Measurements from ENCODE around the gene SGK2. TPM values are rescaled to one million over a fixed set of nuclear protein-coding genes. Genes with fewer than 3 reads are reported as not detected.
"Not testable (repeated sequence)": the region's sequence is repeated elsewhere in the genome, so short reads cannot be mapped to it uniquely, and the experiment has no call there.

The SGK2 gene
- total RNA-seq, 1 donor from 2014 or later, result 0.85 TPM

DNA sequence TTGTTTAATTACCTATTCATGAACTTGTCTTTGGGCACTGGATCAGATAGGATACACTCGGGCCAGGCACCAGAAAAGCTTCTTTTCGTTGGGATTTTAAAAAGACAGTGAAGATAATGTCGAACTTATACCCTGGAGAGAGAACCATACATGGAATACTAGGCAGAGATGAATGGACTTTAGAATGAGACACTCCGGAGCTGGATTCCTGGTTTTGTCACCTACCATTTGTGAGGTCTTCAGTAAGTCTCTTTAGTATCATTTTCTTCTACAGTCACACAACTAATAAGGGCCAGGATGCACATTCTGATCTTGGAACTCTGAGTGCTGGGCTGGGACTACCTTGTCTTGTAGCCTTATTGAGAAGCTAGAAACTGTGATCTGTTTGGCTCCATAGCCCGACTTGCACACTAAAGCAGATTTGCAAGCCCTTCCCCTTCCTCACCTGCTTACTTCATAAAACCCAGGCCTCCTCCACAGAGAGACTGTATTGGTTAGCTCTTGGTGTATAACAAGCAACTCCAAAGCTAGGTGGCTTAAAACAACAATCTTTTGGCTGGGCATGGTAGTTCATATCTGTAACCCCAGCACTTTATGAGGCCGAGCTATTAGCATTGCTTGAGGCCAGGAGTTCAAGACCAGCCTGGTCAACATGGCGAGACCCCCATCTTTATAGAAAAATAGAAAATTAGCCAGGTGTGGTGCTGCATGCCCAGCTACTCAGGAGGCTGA is 24.5 kb downstream of the SGK2 start:
- H3K27ac Mint-ChIP-seq (ENCODE audit: unreplicated experiment), result no peak overlapping the region
- H3K4me1 Mint-ChIP-seq (ENCODE audit: unreplicated experiment), result no peaks in the 10 kb centered on the region
- no peak overlapping the region for H3K4me3 Mint-ChIP-seq (ENCODE audit: unreplicated experiment)
- no peak for DNase-seq (ENCODE audit: low spot score)
- no peaks in the 10 kb centered on the region for H3K36me3 Mint-ChIP-seq (ENCODE audit: low read depth, unreplicated experiment)
- no peaks in the 10 kb centered on the region for H3K9me3 Mint-ChIP-seq (ENCODE audit: unreplicated experiment)
- TF ChIP-seq CTCF (IDR thresholded peaks at IDR 0.05; ENCODE audit: unreplicated experiment), result no peak
- no peaks in the 10 kb centered on the region for H3K27me3 Mint-ChIP-seq (ENCODE audit: unreplicated experiment)

DNA sequence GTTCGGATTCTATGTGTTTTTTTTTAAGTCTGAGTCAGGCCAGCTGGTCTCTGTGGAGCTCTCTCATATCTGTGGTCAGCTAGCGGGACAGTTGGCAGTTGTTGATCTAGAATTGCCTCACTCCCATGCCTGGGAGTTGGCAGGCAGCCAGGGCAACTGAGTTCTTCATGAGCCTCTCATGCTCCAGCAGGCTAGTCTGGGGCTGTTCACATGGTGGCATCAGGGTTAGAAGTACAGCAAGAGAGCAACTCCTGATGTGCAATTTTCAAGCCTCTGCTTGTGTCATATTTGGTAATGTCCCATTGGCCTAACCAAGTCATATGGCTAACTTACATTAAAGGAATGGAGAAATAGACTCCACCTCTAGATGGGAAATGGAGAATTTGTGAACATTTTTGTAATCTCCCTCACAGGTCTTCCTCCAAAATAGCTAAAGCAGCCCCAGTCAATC is 25.2 kb downstream of the SGK2 start:
- DNase-seq (ENCODE audit: low spot score), result no peak

DNA sequence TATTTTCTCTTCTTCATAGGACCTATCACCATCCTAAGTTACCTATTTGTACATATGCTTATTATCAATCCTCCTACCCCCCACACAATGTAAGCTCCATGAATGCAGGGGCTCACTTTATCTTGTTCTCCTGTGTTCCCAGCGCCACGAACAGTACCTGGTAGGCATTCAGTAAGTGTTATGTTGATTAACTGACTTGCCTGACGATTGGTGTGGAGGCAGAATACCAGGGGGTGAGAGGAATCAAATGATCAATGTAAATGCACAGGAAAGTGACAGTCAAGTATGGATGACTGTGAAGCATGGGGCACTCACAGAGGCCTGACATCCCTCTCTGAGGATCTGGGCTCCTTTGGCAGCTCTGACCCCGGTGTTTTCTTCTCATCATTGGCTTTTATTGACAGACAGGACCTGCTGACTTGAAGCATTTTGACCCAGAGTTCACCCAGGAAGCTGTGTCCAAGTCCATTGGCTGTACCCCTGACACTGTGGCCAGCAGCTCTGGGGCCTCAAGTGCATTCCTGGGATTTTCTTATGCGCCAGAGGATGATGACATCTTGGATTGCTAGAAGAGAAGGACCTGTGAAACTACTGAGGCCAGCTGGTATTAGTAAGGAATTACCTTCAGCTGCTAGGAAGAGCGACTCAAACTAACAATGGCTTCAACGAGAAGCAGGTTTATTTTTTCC is 25.8 kb downstream of the SGK2 start:
- Mint-ChIP-seq H3K27me3 (ENCODE audit: unreplicated experiment) (no peaks in the 10 kb centered on the region), H3K4me1 (ENCODE audit: unreplicated experiment) (no peaks in the 10 kb centered on the region)

More for the DNA sequence above, 25.2 kb downstream of the SGK2 start:
- Mint-ChIP-seq H3K27me3 (ENCODE audit: unreplicated experiment) (no peaks in the 10 kb centered on the region), H3K9me3 (ENCODE audit: unreplicated experiment) (no peaks in the 10 kb centered on the region), H3K36me3 (ENCODE audit: low read depth, unreplicated experiment) (no peaks in the 10 kb centered on the region), H3K27ac (ENCODE audit: unreplicated experiment) (no peak overlapping the region), H3K4me1 (ENCODE audit: unreplicated experiment) (no peaks in the 10 kb centered on the region), H3K4me3 (ENCODE audit: unreplicated experiment) (no peak overlapping the region)
- TF ChIP-seq CTCF (IDR thresholded peaks at IDR 0.05; ENCODE audit: unreplicated experiment), result no peak

GRCh38 chr20:43586641-43587040 is 27.8 kb downstream of the SGK2 start:
- no peaks in the 10 kb centered on the region for H3K9me3 Mint-ChIP-seq (ENCODE audit: unreplicated experiment)
- no peak overlapping the region for H3K27ac Mint-ChIP-seq (ENCODE audit: unreplicated experiment)
- no peaks in the 10 kb centered on the region for H3K27me3 Mint-ChIP-seq (ENCODE audit: unreplicated experiment)
- no peak for TF ChIP-seq CTCF (IDR thresholded peaks at IDR 0.05; ENCODE audit: unreplicated experiment)
- H3K36me3 Mint-ChIP-seq (ENCODE audit: low read depth, unreplicated experiment), result no peaks in the 10 kb centered on the region
- no peak for DNase-seq (ENCODE audit: low spot score)
- H3K4me1 Mint-ChIP-seq (ENCODE audit: unreplicated experiment), result peaks cover 9% of the 10 kb centered on the region
- H3K4me3 Mint-ChIP-seq (ENCODE audit: unreplicated experiment), result no peak overlapping the region

More for the DNA sequence above, 25.8 kb downstream of the SGK2 start:
- H3K9me3 Mint-ChIP-seq (ENCODE audit: unreplicated experiment), result no peaks in the 10 kb centered on the region
- H3K36me3 Mint-ChIP-seq (ENCODE audit: low read depth, unreplicated experiment), result no peaks in the 10 kb centered on the region
- no peak overlapping the region for H3K4me3 Mint-ChIP-seq (ENCODE audit: unreplicated experiment)
- TF ChIP-seq CTCF (IDR thresholded peaks at IDR 0.05; ENCODE audit: unreplicated experiment), result no peak
- DNase-seq (ENCODE audit: low spot score), result no peak
- no peak overlapping the region for H3K27ac Mint-ChIP-seq (ENCODE audit: unreplicated experiment)

- H3K4me1 Mint-ChIP-seq (ENCODE audit: unreplicated experiment), result not testable (repeated sequence)
These were observed 29.7 kb downstream of the SGK2 start for GRCh38 chr20:43588526-43588925.

More at GRCh38 chr20:43588526-43588925, 29.7 kb downstream of the SGK2 start:
- H3K27ac Mint-ChIP-seq (ENCODE audit: unreplicated experiment); H3K36me3 Mint-ChIP-seq (ENCODE audit: low read depth, unreplicated experiment); DNase-seq (ENCODE audit: low spot score); H3K27me3 Mint-ChIP-seq (ENCODE audit: unreplicated experiment); H3K4me3 Mint-ChIP-seq (ENCODE audit: unreplicated experiment); H3K9me3 Mint-ChIP-seq (ENCODE audit: unreplicated experiment): not testable (repeated sequence)

Measured in endothelial cell (in vitro differentiated cells).